Peyer's patch (tissue), 4 donors: ENCODE measurements around the gene TRIM46. TPM values are rescaled to one million over a fixed set of nuclear protein-coding genes. Genes with fewer than 3 reads are reported as not detected.
"Not testable (repeated sequence)": the region's sequence is repeated elsewhere in the genome, so short reads cannot be mapped to it uniquely, and the experiment has no call there.

ENCODE experiments used
- DNase-seq, 3 donors: peaks; one replicate each; pipeline ENCODE4 v3.0.0-alpha.2; 2017 to 2019
- H3K27ac ChIP-seq, 4 donors: fragments of 200-600 bp; sonication (generic); one replicate each; pipeline ENCODE4 v1.5.1; 2016 to 2019
- H3K27me3 ChIP-seq, 2 donors: fragments of 200-600 bp; sonication (generic); one replicate each; pipeline ENCODE4 v1.5.1; 2019
- H3K36me3 ChIP-seq, 3 donors: fragments of 200-600 bp; sonication (generic); one replicate each; pipeline ENCODE4 v1.5.1; 2016 to 2019
- H3K4me1 ChIP-seq, 4 donors: fragments of 200-600 bp; sonication (generic); one replicate each; pipeline ENCODE4 v1.5.1; 2016 to 2019
- H3K4me3 ChIP-seq, 4 donors: fragments of 200-600 bp; sonication (generic); 1 replicate in 3 of 4; 2 replicates in 1 of 4; pipeline ENCODE4 v1.5.1; 2016 to 2019; ENCODE audit warnings: mild to moderate bottlenecking in 1 of 4
- H3K9me3 ChIP-seq, 4 donors: fragments of 200-600 bp; sonication (generic); one replicate each; pipeline ENCODE4 v1.5.1; 2016 to 2019; ENCODE audit warnings: mild to moderate bottlenecking in 1 of 4
- POLR2A ChIP-seq, 2 donors: fragments of 450-650 bp; IDR thresholded peaks; one replicate each; pipeline ENCODE4 v1.5.1; 2017; ENCODE audit warnings: antibody characterized with exemption in 2 of 2, mild to moderate bottlenecking in 2 of 2, moderate library complexity in 2 of 2
- total RNA-seq, 4 donors: library from RNA; depleted of rRNA; stranded (reverse); fragments of >200 nt; gene quantifications; one replicate each; pipeline ENCODE4 v1.1.0, GENCODE V29; 2016
- TF ChIP-seq, protein P1 (sequence below), 6 experiments: fragments of 450-650 bp in 4 of 6; fragments of 200-600 bp in 2 of 6; sonication (generic) in 1 of 6; IDR thresholded peaks; one replicate each; pipeline ENCODE4 v1.5.1; 2017 to 2019; ENCODE audit warnings: antibody characterized with exemption in 6 of 6, mild to moderate bottlenecking in 3 of 6, moderate library complexity in 1 of 6

TRIM46 gene
- total RNA-seq, 4 donors from 2014 or later: not detected

DNA sequence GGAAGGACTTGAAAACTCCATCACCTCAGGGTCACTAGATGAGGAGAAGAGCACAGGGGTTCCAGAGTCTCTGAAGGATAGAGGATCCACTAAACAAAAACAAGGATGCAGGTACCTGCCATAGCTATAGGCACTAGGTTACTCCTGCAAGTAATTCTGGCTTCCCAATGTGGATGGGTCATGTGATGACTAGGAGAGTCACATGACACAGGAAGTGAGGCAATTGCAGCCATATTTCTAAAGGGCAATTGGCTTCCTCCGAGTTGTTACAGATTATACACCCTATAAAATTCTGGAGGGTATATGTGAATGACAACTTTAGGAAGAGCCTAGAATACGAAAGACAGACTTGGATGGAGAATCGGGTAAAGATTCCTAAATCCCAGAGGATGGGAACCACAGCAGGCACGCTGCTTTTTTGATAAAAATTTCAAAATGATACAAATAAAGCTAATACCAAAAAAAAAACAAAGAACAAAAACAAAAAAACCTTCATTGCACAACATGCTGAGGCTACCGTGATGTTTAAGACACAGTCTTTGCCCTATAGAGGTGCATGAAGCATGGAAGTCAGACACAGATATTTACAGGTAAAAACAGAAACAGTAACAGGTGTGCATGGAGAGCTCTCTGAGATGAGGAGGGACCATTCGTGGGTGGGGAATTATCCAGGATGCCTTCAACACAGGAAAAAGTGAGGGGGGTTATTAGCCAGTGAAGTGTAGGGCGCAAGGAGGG lies 45.4 kb downstream of the TRIM46 start:
- Histone ChIP-seq H3K9me3 (no peaks in the 10 kb centered on the region), H3K36me3 (no peaks in the 10 kb centered on the region), H3K27ac (peak overlapping the region in 1 of 4 donors; percentile 65), H3K27me3 (no peaks in the 10 kb centered on the region), H3K4me3 (no peak overlapping the region), H3K4me1 (peaks cover 0 to 8% (median 0%) of the 10 kb centered on the region in 4 donors)
- peak in 1 of 3 donors; percentile 62 for DNase-seq
- TF ChIP-seq POLR2A (IDR thresholded peaks at IDR 0.05): no peak
- TF ChIP-seq, protein P1, sequence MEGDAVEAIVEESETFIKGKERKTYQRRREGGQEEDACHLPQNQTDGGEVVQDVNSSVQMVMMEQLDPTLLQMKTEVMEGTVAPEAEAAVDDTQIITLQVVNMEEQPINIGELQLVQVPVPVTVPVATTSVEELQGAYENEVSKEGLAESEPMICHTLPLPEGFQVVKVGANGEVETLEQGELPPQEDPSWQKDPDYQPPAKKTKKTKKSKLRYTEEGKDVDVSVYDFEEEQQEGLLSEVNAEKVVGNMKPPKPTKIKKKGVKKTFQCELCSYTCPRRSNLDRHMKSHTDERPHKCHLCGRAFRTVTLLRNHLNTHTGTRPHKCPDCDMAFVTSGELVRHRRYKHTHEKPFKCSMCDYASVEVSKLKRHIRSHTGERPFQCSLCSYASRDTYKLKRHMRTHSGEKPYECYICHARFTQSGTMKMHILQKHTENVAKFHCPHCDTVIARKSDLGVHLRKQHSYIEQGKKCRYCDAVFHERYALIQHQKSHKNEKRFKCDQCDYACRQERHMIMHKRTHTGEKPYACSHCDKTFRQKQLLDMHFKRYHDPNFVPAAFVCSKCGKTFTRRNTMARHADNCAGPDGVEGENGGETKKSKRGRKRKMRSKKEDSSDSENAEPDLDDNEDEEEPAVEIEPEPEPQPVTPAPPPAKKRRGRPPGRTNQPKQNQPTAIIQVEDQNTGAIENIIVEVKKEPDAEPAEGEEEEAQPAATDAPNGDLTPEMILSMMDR (IDR thresholded peaks at IDR 0.05): no peak

DNA sequence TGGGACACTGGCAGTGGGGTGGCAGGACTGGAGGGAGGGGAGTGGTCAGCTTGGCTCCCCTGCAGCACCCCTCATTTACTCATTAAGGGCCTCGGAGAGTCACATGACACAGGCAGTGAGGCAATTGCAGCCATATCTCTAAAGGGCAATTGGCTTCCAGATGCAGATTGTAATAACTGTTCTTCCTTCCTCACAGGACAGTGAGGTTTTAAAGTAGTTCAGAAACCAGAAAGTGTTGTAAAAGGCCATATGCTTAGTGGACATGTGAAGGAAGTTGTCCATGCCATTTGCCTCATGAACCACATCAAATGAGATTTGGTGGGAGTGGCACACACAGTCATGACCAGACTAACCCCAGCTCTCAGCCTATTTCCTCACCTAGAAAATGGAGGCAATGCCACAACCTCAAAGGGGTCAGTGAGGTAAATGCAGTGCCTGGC lies 46.0 kb downstream of the TRIM46 start:
- H3K4me1 ChIP-seq: peaks cover 0 to 8% (median 0%) of the 10 kb centered on the region in 4 donors
- H3K36me3 ChIP-seq: no peaks in the 10 kb centered on the region
- no peak overlapping the region for H3K4me3 ChIP-seq
- no peaks in the 10 kb centered on the region for H3K9me3 ChIP-seq
- TF ChIP-seq POLR2A (IDR thresholded peaks at IDR 0.05): no peak
- TF ChIP-seq, protein P1 (IDR thresholded peaks at IDR 0.05): no peak
- no peaks in the 10 kb centered on the region for H3K27me3 ChIP-seq
- peak overlapping the region in 3 of 4 donors; percentile 53 to 65 (median 63) for H3K27ac ChIP-seq
- no peak for DNase-seq

DNA sequence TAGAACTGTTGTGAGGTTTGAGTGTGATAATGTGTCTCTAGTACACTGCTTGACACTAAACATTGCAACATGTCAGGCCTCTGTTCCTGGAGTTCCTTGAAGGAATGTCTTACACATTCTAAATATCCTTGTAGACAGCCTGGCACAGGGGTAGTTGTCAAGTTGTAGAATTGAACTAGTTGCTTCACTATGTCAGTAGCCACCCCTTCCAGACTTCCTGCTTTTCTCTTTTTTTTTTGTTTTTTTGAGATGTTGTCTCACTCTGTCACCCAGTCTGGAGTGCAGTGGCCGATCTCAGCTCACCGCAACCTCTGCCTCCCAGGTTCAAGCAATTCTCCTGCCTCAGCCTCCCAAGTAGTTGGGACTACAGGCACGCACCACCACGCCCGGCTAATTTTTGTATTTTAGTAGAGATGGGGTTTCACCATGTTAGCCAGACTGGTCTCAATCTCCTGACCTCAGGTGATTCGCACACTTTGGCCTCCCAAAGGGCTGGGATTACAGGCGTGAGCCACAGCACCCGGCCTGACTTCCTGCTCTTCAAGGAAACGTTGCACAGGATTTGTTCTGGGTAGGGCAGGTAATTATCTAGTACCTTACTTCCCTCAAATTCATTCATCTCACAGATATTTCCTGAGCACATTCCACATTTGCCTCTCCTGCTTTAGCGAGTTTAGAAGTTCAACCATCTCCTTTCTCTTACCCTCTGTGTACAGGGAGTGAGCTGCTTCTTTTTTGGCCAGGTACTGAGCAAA lies 46.7 kb downstream of the TRIM46 start:
- not testable (repeated sequence) for DNase-seq, H3K4me3 ChIP-seq, H3K27me3 ChIP-seq, H3K4me1 ChIP-seq, H3K9me3 ChIP-seq, H3K36me3 ChIP-seq
- peak overlapping the region in 3 of 4 donors; percentile 53 to 65 (median 63) for H3K27ac ChIP-seq

DNA sequence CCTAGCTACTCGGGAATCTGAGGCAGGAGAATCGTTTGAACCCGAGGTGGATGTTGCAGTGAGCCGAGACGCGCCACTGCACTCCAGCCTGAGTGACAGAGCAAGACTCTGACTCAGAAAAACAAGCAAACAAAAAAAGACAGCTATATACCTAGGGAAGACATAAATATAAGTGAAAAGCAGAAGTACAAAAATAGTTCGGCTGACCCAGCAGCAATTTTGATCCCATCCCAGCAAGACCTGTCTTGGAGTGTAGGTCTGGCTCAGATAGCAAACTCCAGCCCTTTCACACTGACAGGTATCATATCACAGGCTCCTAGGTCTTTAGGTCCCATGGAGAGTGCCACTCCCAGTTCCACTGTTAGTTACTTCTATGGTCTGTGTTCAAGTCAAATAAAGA lies 49.4 kb downstream of the TRIM46 start:
- no peaks in the 10 kb centered on the region for H3K36me3 ChIP-seq
- DNase-seq: no peak
- TF ChIP-seq, protein P1 (IDR thresholded peaks at IDR 0.05): no peak
- no peak for TF ChIP-seq POLR2A (IDR thresholded peaks at IDR 0.05)

DNA sequence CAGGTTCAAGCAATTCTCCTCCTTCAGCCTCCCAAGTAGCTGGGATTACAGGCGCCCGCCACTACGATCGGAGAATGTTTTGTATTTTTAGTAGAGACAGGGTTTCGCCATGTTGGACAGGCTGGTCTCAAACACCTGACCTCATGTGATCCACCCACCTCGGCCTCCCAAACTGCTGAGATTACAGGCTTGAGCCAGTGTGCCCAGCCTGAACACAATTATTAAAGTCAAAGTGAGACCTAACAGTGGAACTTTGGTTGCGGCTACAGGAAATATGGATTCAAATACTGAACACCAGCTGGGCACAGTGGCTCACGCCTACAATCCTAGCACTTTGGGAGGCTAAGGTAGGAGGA lies 51.7 kb downstream of the TRIM46 start:
- H3K27me3 ChIP-seq, H3K4me3 ChIP-seq, DNase-seq, H3K36me3 ChIP-seq, H3K9me3 ChIP-seq, H3K4me1 ChIP-seq, H3K27ac ChIP-seq: not testable (repeated sequence)

More for the DNA sequence above, 49.4 kb downstream of the TRIM46 start:
- Histone ChIP-seq H3K4me3 (no peak overlapping the region), H3K4me1 (peaks cover 0 to 8% (median 2%) of the 10 kb centered on the region in 4 donors), H3K27ac (no peak overlapping the region), H3K9me3 (no peaks in the 10 kb centered on the region), H3K27me3 (no peaks in the 10 kb centered on the region)

DNA sequence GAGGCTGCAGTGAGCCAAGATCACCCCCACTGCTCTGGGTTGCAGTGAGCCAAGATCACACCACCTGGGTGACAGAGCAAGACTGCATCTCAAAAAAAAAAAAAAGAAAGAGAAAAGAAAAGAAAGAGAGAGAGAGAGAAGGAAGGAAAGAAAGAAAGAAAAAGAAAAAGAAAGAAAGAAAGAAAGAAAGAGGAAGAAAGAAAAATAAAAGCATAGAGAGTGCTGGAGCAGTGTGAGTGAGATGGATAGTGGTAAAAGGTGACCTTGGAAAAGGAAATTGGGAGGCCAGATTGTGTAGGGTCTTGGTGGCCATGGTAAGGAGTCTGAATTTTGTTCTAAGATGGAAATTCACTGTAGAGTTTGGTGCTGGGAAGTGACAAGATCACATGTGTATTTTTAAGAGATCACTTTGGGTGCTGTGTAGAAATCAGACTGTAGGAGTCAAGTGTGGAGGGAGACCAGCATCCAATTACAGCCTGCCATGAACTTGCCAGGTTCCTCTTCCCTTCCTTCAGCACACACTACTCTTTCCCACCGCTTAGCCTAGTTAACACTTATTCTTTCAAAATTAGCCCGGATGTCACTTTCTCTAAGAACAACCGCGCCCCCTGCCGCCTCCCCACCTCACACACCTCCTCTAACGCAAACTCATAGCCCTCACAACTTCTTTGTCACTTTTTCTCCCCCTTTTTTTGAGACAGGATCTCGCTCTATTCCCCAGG lies 52.7 kb downstream of the TRIM46 start:
- Histone ChIP-seq H3K4me3 (peak overlapping the region; percentile 41 to 66 (median 55)), H3K36me3 (no peaks in the 10 kb centered on the region), H3K9me3 (no peaks in the 10 kb centered on the region), H3K4me1 (peaks cover 0 to 5% (median 0%) of the 10 kb centered on the region in 4 donors), H3K27me3 (no peaks in the 10 kb centered on the region), H3K27ac (peak overlapping the region; percentile 78 to 86 (median 83))
- TF ChIP-seq, protein P1 (IDR thresholded peaks at IDR 0.05): peak; percentile 49 to 73 (median 56)
- TF ChIP-seq POLR2A (IDR thresholded peaks at IDR 0.05): no peak
- peak; percentile 78 to 94 (median 93) for DNase-seq
